ENCODE results near the gene ATP10A. TPM values are rescaled to one million over a fixed set of nuclear protein-coding genes. Genes with fewer than 3 reads are reported as not detected.

The ATP10A gene
- total RNA-seq, 4 donors from 2014 or later = 2.7 to 7.0 (median 3.4) TPM

GRCh38 chr15:25695875-25696760 lies 167.0 kb downstream of the ATP10A start:
- Histone ChIP-seq H3K27ac (no peak overlapping the region), H3K9me3 (no peaks in the 10 kb centered on the region), H3K27me3 (no peaks in the 10 kb centered on the region), H3K4me3 (replicated peaks in 1 of 3) (no peak overlapping the region), H3K36me3 (no peaks in the 10 kb centered on the region), H3K4me1 (peaks cover 0 to 3% of the 10 kb centered on the region in 2 donors)
- DNase-seq = no peak
- intact Hi-C loops (cut with DNase I) = no loop called here
- TF ChIP-seq CTCF (IDR thresholded peaks at IDR 0.05) (no peak), POLR2A (IDR thresholded peaks at IDR 0.05) (no peak)
- 88% methylated on average over 17 of the region's 17 CpGs for WGBS, 2 donors

GRCh38 chr15:25694823-25695312 lies 168.3 kb downstream of the ATP10A start:
- no peaks in the 10 kb centered on the region for H3K9me3 ChIP-seq
- intact Hi-C loops (cut with DNase I) = no loop called here
- no peak for DNase-seq
- TF ChIP-seq CTCF (IDR thresholded peaks at IDR 0.05) (no peak), POLR2A (IDR thresholded peaks at IDR 0.05) (no peak)
- H3K27me3 ChIP-seq = no peaks in the 10 kb centered on the region
- WGBS, 2 donors = 91 to 98% methylated on average over 13 to 17 of the region's 19 CpGs
- no peak overlapping the region for H3K27ac ChIP-seq
- H3K36me3 ChIP-seq = no peaks in the 10 kb centered on the region
- peaks cover 0 to 3% of the 10 kb centered on the region in 2 donors for H3K4me1 ChIP-seq
- H3K4me3 ChIP-seq (replicated peaks in 1 of 3) = no peak overlapping the region

GRCh38 chr15:25694239-25694584 lies 168.9 kb downstream of the ATP10A start:
- no peak for DNase-seq
- intact Hi-C loops (cut with DNase I) = no loop called here
- TF ChIP-seq CTCF (IDR thresholded peaks at IDR 0.05) (no peak), POLR2A (IDR thresholded peaks at IDR 0.05) (no peak)
- Histone ChIP-seq H3K4me3 (replicated peaks in 1 of 3) (no peak overlapping the region), H3K27me3 (no peaks in the 10 kb centered on the region), H3K27ac (no peak overlapping the region), H3K36me3 (no peaks in the 10 kb centered on the region), H3K4me1 (peaks cover 0 to 3% of the 10 kb centered on the region in 2 donors), H3K9me3 (no peaks in the 10 kb centered on the region)
- WGBS, 2 donors = 73 to 86% methylated on average over 2 to 4 of the region's 4 CpGs

- Histone ChIP-seq H3K27ac (no peak overlapping the region), H3K9me3 (no peaks in the 10 kb centered on the region), H3K4me3 (replicated peaks in 1 of 3) (no peak overlapping the region), H3K27me3 (no peaks in the 10 kb centered on the region), H3K4me1 (peaks cover 0 to 3% of the 10 kb centered on the region in 2 donors), H3K36me3 (no peaks in the 10 kb centered on the region)
- TF ChIP-seq POLR2A (IDR thresholded peaks at IDR 0.05) (no peak), CTCF (IDR thresholded peaks at IDR 0.05) (peak in 4 of 6 experiments; percentile 25 to 51 (median 31))
- DNase-seq = peak in 1 of 2 donors; percentile 13
- intact Hi-C loops (cut with DNase I) = no loop called here
- 83 to 84% methylated on average over 18 to 19 of the region's 19 CpGs for WGBS, 2 donors
These were observed 169.5 kb downstream of the ATP10A start for GRCh38 chr15:25693321-25694238.
